Mammary epithelial cell (primary cell): Measurements from ENCODE around the gene CCSAP.

Source experiments
- EZH2 ChIP-seq: IDR thresholded peaks from 2 replicates; pipeline ENCODE4 v1.6.1; 2012; ENCODE audit warnings: low read length, inconsistent platforms, borderline replicate concordance
- TF ChIP-seq, protein P1 (sequence below), 2 donors: IDR thresholded peaks in 1 of 2; conservative IDR thresholded peaks in 1 of 2; 2 replicates each; pipeline ENCODE4 v1.5.1; 2011 to 2012; ENCODE audit warnings: inconsistent platforms in 2 of 2, low read length in 2 of 2, mild to moderate bottlenecking in 2 of 2, control low read depth in 1 of 2, low read depth in 1 of 2; ENCODE audit not compliant: insufficient read depth in 1 of 2; ENCODE audit errors: extremely low read depth in 1 of 2

DNA sequence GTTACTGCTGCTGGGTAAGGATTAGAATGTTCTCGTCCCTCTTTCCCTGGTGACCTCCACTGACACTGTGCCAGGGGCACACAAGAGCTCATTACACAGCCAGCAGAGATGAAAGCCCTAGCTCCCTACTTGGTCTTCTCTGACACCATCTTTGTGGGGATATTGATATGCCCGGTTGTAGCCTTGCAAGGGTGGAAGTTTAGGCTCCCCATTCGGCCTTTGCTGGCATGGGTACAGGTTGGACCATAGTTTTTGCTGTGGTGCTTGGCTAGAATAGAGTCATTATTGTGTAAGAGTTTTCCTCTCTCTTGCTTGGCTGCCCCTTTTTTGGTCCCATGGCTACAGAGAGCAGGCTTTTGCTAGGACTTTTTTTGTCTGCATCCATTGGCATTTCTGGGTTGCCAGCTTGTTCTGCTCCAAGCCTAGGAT lies 59.6 kb downstream of the CCSAP start:
- no peak for TF ChIP-seq EZH2
- TF ChIP-seq, protein P1, sequence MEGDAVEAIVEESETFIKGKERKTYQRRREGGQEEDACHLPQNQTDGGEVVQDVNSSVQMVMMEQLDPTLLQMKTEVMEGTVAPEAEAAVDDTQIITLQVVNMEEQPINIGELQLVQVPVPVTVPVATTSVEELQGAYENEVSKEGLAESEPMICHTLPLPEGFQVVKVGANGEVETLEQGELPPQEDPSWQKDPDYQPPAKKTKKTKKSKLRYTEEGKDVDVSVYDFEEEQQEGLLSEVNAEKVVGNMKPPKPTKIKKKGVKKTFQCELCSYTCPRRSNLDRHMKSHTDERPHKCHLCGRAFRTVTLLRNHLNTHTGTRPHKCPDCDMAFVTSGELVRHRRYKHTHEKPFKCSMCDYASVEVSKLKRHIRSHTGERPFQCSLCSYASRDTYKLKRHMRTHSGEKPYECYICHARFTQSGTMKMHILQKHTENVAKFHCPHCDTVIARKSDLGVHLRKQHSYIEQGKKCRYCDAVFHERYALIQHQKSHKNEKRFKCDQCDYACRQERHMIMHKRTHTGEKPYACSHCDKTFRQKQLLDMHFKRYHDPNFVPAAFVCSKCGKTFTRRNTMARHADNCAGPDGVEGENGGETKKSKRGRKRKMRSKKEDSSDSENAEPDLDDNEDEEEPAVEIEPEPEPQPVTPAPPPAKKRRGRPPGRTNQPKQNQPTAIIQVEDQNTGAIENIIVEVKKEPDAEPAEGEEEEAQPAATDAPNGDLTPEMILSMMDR (conservative IDR thresholded peaks at IDR 0.05 in 1 of 2, IDR thresholded peaks at IDR 0.05 in 1 of 2; ENCODE audit: extremely low read depth in 1 of 2, insufficient read depth in 1 of 2, low read depth in 1 of 2, low read length in 2 of 2), result no peak
